ENCODE results near the gene KCTD5.

- no peak for TF ChIP-seq CTCF (IDR thresholded peaks at IDR 0.05; ENCODE audit: borderline replicate concordance, extremely low read depth, low read length, poor library complexity, severe bottlenecking)
- TF ChIP-seq EZH2 (IDR thresholded peaks at IDR 0.05; ENCODE audit: borderline replicate concordance, low read depth, low read length, severe bottlenecking) = no peak
These were observed 20.8 kb downstream of the KCTD5 start for GRCh38 chr16:2702871-2703745.

All from DND-41 (cell line).